ENCODE measurements around the gene PRAMEF14.
"Not testable (repeated sequence)": the region's sequence is repeated elsewhere in the genome, so short reads cannot be mapped to it uniquely, and the experiment has no call there.

PRAMEF14 gene, protein sequence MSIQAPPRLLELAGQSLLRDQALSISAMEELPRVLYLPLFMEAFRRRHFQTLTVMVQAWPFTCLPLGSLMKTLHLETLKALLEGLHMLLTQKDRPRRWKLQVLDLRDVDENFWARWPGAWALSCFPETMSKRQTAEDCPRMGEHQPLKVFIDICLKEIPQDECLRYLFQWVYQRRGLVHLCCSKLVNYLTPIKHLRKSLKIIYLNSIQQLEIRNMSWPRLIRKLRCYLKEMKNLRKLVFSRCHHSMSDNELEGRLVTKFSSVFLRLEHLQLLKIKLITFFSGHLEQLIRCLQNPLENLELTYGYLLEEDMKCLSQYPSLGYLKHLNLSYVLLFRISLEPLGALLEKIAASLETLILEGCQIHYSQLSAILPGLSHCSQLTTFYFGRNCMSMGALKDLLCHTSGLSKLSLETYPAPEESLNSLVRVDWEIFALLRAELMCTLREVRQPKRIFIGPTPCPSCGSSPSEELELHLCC

DNA sequence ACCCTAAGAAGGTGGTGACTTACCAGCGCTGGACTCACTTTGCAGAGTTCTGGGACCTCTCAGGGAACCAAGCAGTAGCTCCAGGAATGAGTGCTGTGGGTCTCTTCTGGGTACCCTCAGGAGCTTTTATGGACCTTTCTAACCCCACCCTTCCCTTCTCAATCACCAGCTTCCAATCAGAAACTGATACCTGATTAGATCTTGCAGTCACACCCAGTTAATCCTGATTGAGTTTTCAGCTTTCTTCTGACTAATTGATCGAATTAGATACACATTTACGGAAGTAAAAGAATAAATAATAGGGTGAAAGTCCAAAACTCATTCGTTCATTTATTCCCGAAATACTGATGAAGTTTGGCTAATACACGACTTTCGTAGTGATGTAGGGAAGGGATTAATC is at the start of gene PRAMEF14:
Gene PRAMEF14, minus strand, starts transcription at position 101 of the 400 bp plus-strand sequence. CDS start 1,820 bp downstream, outside the sequence.
- not testable (repeated sequence) for DNase-seq

DNA sequence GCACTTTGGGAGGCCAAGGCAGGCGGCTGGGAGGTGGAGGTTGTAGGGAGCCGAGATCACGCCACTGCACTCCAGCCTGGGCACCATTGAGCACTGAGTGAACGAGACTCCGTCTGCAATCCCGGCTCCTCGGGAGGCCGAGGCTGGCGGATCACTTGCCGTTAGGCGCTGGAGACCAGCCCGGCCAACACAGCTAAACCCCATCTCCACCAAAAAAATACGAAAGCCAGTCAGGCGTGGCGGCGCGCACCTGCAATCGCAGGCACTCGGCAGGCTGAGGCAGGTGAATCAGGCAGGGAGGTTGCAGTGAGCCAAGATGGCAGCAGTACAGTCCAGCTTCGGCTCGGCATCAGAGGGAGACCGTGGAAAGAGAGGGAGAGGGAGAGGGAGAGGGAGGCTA is 48.4 kb upstream of the PRAMEF14 start:
- DNase-seq: not testable (repeated sequence)

DNA sequence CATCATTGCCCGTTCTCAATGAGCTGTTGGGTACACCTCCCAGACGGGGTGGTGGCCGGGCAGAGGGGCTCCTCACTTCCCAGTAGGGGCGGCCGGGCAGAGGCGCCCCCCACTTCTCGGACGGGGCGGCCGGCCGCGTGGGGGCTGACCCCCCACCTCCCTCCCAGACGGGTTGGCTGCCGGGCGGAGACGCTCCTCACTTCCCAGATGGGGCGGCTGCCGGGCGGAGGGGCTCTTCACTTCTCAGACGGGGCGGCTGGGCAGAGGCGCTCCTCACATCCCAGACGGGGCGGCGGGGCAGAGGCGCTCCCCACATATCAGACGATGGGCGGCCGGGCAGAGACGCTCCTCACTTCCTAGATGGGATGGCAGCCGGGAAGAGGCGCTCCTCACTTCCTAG is 47.8 kb upstream of the PRAMEF14 start:
- DNase-seq: not testable (repeated sequence)

DNA sequence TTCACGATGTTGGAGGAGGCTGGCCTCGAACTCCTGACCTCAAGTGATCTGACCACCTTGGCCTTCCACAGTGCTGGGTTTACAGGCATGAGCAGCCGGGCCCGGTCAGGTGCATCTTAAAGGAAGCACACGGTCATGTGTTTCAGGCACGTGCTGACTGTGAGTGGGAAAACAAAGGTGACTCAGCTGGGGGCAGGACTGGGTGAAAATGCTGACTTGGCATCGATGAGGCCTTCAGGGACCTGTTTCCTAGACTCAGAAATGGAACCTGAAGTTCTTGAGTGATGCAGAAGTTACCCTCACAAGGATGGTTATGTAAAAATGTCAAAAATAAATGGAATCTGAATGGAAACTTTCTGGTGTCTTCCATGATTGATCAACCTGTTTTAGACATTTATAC is 46.1 kb upstream of the PRAMEF14 start:
- DNase-seq: not testable (repeated sequence)

DNA sequence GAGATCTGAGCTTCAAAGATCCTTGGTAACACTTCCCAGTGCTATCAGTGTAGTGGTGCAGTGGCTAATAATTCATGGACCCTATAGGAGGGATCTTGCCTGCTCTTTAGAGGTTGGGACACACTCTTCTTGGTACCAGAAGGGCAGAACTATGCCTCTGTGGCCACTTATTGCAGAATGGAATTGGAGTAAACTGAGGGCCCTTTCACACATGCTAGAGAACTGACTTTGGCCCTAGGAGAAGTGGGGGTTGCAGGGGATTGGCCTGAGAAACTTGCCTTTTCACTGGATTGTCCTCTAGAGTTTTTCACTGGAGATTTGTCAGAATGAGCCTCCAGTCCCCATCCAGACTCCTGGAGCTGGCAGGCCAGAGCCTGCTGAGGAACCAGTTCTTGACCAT is 42.4 kb upstream of the PRAMEF14 start, which contains the start of gene PRAMEF17:
Gene PRAMEF17, plus strand, starts transcription at position 301 of the 400 bp plus-strand sequence. Its CDS starts 26 bp downstream, at position 327.
- not testable (repeated sequence) for DNase-seq

DNA sequence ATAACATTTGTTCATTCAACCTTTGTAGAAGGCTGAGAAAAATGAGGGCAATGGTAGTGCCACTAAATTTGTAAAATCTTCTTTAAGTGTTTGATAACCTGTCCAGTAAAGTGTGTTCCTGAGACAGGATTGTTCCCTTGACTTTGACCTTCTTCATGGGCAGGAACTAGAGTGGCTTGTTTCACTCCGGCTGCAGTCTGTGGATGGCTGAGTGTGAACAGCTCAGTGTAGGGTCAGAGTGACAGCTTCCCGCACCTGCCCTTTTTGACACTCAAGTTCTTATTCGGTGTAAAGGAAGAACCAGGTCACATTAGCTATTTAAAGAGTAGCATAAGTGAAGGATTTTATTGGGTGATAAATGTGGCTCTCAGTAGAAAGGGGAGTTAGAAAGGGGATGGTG is 33.4 kb upstream of the PRAMEF14 start:
- DNase-seq: not testable (repeated sequence)

DNA sequence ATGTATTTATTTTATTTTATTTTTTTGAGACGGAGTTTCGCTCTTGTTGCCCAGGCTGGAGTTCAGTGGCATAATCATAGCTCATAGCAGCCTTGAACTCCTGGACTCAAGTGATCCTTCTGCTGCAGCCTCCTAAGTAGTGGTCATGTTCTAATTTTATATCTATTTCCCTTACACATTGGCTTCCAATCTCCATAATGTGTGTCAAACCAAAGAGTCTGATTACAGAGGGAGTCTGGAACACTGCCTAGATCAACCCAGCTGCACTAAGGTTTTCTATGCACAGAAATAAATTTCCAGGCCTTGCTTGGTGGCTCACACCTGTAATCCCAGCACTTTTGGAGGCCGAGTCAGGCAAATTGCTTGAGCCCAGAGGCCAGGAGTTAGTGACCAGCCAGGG is 32.0 kb upstream of the PRAMEF14 start:
- not testable (repeated sequence) for DNase-seq

DNA sequence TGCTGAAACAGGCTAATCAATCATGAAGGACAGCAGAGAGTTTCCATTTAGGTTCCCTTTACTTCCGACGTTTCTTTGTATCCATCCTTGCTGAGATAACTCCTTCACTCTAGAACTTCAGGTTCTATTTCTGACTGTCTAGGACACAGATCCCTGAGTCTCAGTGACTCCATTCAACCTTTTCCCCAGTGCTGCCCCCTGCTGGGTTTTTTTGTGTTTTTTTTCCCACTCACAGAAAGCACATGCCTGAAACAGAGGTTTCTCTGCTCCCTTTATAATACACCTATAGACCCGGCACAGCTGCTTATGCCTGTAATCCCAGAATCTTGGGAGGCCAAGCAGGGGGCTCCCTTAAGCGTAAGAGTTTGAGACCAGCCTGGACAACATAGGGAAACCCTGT is 21.6 kb upstream of the PRAMEF14 start:
- DNase-seq: peak; percentile 50

DNA sequence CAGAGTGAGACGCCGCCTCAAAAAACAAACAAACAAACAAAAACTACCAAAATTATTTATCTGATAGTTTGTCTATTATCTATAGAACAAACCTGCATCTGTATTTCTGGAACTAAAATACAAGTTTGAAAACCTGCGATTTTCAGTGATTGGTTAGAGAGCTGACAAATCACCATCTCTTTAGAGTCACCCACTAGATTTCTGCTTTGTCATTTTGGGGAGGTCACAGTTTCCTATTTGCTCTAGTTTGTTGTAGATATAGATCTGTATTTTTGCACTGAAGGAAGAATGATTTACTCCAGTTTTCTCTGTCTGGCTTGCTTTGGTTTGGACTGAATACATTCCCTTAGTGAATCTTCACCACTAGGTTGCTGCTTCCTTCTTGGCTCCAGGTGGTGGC is 19.6 kb upstream of the PRAMEF14 start:
- not testable (repeated sequence) for DNase-seq

DNA sequence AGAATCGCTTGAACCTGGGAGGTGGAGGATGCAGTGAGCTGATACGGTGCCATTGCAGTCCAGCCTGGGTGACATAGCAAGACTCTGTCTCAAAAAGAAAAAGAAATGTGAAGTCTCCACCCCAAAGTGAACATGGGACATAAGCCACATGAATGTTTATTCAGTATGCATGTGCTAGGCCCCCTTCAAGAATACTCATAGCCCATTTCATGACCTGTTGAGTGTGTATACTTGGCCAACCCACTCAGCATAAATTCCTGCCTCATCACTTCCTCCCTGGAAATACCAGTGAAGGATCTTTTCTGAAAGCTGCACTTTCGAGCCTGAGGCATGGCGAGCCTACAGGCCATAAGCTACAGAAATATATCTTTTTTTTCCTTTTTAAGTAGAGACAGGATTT is 18.0 kb upstream of the PRAMEF14 start:
- not testable (repeated sequence) for DNase-seq

DNA sequence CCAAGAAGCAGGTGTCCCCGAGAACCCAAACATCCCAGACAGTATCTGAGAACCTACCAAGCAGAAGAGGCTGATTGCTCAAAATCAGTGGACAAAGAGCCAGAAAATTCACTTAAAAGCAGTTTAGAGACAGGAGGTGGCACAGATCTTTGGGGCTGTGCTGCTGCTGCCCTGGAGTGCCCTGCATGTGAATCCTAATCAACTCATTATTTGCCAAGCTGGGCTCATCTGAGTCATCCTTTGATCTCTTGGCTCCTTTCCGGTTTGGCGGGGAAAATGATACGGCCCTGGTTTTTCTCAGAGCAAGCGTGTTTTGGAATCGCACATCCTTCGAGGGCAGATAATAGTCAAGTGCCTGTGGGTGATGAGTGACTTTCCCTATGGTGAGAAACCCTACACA is 15.4 kb upstream of the PRAMEF14 start:
- DNase-seq: not testable (repeated sequence)

DNA sequence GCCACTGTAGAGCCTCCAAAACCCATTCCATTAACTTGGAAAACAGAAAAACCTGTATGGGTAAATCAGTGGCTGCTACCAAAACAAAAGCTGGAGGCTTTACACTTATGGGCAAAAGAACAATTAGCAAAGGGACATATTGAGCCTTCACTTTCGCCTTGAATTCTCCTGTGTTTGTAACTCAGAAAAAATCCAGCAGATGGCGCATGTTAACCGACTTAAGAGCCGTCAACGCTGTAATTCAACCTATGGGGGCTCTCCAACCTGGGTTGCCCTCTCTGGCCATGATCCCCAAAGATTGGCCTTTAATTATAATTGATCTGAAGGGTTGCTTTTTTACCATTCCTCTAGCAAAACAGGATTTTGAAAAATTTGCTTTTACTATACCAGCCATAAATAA is 9.8 kb upstream of the PRAMEF14 start:
- peak; percentile 69 for DNase-seq

DNA sequence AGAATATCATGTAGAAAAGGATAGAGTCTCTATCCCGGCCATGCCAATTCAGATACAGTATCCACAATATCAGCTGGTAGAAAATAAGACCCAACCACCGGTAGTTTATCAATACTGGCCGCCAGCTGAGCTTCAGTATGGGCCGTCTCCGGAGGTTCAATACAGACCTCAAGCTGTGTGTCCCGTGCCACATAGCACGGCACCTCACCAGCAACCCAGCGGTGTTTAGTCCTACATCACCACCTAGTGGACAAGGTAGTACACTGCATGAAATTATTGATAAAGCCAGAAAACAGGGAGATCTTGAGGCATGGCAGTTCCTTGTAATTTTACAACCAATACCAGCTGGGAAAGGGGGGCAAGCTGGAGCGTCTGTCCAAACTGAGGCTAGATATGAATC is 7.5 kb upstream of the PRAMEF14 start:
- not testable (repeated sequence) for DNase-seq

DNA sequence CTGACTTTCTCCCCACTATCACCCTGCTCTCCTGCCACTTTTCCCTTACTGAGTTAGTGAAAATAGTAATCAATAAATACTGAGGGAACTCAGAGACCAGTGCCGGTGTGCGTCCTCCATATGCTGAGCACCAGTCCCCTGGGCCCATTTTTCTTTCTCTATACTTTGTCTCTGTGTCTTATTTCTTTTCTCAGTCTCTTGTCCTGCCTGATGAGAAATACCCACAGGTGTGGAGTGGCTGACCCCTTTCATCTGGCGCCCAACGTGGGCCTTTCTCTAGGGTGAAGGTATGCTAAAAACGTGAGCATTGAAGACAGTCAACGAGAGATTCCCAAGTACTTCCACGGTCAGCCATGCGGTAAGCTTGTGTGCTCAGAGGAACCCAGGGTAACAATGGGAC is 6.5 kb upstream of the PRAMEF14 start:
- DNase-seq: not testable (repeated sequence)

DNA sequence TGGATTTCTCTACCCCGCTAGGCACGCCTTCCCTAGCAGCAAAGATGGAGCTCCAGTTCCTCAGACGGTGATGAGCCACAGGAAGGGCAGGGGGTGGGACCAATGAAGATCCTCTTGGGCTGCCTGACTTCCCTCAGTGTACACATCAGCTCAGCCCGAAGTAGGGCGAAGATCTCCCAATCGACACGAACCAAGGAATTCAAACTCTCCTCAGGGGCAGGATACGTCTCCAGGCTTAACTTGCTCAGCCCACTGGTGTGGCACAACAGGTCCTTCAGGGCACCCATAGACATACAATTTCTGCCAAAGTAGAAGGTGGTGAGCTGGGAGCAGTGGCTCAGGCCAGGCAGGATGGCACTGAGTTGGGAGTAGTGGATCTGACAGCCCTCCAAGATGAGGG is 4.4 kb downstream of the PRAMEF14 start:
- not testable (repeated sequence) for DNase-seq

DNA sequence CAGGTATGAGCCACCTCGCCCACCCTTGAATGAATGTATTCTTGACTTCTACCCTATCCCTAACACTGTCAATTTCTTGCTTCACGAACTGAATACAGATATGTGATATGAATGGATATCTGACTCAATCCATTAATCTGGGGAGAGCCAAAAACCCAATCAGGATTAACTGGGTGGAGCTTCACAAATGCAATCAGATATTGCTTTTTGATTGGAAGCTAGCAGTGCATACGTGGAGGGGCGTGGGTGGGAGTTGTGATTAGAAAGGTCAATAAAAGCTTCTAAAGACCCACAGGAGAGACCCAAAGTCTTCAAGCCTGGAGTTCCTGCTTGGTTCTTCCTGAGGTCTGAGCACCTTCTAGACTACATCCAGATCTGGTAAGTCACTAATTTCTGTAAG is 31.7 kb downstream of the PRAMEF14 start, which contains the start of gene PRAMEF15:
Gene PRAMEF15, plus strand, starts transcription at position 301 of the 400 bp plus-strand sequence. CDS start 2,827 bp downstream, outside the sequence.
- DNase-seq: not testable (repeated sequence)

DNA sequence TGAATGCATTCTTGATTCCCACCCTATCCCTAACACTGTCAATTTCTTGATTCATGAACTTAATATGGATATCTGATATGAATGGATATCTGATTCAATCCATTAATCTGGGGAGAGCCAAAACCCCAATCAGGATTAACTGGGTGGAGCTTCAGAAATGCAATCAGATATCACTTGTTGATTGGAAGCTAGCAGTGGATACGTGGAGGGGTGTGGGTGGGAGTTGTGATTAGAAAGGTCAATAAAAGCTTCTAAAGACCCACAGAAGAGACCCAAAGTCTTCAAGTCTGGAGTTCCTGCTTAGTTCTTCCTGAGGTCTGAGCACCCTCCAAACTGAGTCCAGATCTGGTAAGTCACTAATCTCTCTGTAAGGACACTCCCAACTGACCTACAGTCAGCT is 43.7 kb downstream of the PRAMEF14 start, which contains the start of gene PRAMEF33:
Gene PRAMEF33, plus strand, starts transcription at position 301 of the 400 bp plus-strand sequence. CDS start 2,416 bp downstream, outside the sequence.
- not testable (repeated sequence) for DNase-seq

DNA sequence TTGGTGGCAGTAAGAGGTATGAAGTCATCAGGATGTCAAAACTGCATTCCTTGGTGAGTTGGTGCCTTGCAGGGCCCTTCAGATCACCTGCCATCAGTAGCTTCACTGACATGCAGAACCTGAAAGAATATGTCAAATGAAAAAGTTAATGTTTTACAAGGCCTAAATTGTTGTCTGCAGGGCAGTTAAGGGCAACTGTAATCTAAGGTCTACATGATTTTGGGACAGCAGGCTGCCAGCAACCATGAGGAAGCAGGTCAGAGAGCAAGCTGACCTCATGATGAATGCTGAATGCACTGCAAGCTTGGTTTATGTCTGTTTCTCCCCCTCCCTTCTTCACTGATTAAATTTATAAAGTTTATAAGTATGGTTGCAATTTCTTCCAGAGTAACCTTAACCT is 44.7 kb downstream of the PRAMEF14 start:
- not testable (repeated sequence) for DNase-seq

DNA sequence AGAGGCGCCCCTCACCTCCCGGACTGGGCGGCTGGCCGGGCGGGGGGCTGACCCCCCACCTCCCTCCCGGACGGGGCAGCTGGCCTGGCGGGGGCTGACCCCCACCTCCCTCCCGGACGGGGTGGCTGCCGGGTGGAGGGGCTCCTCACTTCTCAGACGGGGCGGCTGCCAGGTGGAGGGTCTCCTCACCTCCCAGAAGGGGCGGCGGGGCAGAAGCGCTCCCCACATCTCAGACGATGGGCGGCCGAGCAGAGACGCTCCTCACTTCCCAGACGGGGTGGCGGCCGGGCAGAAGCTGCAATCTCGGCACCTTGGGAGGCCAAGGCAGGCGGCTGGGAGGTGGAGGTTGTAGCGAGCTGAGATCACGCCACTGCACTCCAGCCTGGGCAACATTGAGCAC is 48.2 kb downstream of the PRAMEF14 start:
- not testable (repeated sequence) for DNase-seq

DNA sequence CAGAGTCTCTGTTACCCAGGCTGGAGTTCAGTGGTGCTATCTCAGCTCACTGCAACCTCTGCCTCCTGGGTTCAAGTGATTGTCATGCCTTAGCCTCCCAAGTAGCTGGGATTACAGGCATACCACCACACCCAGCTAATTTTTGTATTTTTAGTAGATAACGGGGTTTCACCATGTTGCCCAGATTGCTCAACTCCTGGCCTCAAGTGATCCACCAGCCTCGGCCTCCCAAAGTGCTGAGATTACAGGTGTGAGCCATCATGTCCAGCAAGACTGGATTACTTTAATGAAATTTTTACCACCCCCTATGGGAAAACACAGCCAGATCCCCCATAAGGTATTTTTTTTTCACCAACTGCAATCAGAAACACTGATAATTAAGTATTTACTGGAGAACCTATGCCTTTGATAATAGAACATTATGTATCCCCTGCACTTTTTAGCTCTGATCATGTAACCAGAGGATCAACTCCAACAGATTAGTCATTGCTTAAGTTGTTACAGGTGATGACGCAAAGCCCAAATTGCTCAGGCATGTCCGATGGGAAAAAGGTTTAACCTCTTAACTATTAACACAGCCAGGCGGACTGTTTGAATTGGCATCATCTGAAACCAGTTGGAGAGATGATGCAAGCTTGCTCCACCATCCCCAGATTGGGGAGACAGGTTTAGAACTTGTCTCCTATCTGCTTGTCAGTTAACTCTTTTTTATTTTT is 49.6 kb downstream of the PRAMEF14 start:
- DNase-seq: not testable (repeated sequence)

Data from hematopoietic multipotent progenitor cell treated with erythropoietin and hydrocortisone succinate and interleukin-3 and kit ligand, for 8 days (in vitro differentiated cells).